ENCODE measurements around the gene PTPRB. TPM values are rescaled to one million over a fixed set of nuclear protein-coding genes. Genes with fewer than 3 reads are reported as not detected.

The PTPRB gene
- total and polyA plus RNA-seq, 8 donors = 1.2 to 51.2 (median 10.5) TPM

DNA sequence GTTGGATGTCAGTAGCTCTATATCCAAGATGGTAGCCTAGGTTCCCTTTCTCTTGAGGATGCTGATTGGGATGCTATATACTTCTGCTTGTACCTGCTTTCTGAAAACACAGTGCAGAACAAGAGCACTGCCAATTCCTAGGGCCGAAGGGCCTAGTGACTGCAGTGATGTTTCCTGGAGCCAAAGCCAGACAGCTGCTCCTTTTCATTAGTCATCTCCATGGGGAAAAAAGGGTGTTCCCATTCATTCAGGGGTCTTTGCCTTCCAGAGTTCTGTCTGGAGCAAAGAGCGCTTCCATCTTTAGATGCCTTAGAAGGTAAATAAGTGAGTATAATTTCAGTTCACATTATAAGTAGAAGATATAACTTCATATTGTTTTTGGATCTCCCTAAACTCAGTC, 85.5 kb downstream of the PTPRB start:
- no peak overlapping the region for H3K4me3 ChIP-seq
- 86 to 94% (median 90%) methylated on average over 2 of the region's 2 CpGs for WGBS, 5 donors
- H3K36me3 ChIP-seq = no peaks in the 10 kb centered on the region
- H3K4me1 ChIP-seq = no peaks in the 10 kb centered on the region
- no peaks in the 10 kb centered on the region for H3K27me3 ChIP-seq
- TF ChIP-seq EP300 (IDR thresholded peaks at IDR 0.05) (no peak), POLR2AphosphoS5 (IDR thresholded peaks at IDR 0.05) (no peak), CTCF (IDR thresholded peaks at IDR 0.05) (no peak), POLR2A (IDR thresholded peaks at IDR 0.05) (no peak)
- DNase-seq = no peak
- H3K9me3 ChIP-seq = no peaks in the 10 kb centered on the region
- H3K27ac ChIP-seq = no peak overlapping the region
- intact Hi-C loops (cut with DNase I; ENCODE audit: low total_unique reads) = no loop called here

DNA sequence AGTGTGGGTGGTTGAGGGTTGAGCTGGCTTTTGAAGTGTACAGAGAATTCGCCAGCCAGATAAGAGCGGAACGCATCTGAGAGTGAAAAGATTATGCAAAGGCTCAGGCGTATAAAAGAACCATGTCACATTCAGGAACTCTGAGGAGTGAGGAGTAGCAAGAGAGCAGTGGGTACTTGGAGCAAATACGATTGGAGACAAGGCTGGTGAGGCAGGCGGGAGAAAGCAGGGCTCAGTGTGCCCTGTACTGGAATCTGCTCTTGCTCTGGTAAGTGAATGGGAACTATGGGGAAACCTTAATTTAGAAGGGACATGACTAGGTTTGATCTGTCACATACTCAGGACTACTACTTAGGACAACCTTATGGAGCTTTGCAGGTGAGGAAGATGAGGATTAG, 87.0 kb downstream of the PTPRB start:
- TF ChIP-seq POLR2A (IDR thresholded peaks at IDR 0.05) (no peak), CTCF (IDR thresholded peaks at IDR 0.05) (no peak), POLR2AphosphoS5 (IDR thresholded peaks at IDR 0.05) (no peak), EP300 (IDR thresholded peaks at IDR 0.05) (no peak)
- intact Hi-C loops (cut with DNase I; ENCODE audit: low total_unique reads) = no loop called here

DNA sequence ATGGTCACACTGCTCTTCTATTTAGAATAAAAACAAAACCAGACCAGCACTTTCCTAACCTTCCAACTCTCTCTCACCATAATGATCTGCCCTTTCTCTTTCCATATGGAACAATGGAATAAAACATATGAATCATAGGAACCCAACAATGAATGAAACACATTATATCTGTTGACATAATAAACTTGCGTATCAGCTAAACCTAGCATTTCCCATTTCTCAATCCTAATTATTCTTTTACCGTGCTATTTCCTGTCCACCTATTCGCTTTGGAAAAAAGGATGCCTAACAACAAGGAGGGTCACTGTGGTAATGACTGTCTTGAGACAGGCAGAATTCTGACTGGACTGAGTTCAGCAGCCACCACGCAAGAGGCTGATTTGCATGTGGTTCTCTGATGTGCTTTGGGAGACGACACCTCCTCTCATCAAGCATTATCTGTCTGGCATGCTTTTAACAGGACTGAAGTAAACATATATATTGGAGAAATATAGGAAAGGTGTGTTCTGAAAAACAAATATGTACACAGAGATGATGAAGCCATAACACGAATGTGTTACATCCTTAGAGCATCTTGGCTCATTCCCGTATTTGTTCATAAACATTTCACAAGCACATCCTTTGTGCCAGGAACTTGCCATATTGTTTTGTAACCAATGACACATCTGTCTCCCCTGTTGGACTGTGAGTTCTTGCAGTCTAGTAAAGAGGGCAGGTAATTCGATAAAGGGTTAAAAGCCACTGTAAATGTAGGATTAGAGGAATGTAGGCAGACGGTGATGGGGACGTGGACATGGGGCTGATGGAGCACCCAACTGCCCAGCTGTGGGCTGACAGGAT, 87.7 kb downstream of the PTPRB start:
- Histone ChIP-seq H3K4me3 (no peak overlapping the region), H3K9me3 (no peaks in the 10 kb centered on the region), H3K36me3 (no peaks in the 10 kb centered on the region), H3K27ac (no peak overlapping the region), H3K27me3 (no peaks in the 10 kb centered on the region), H3K4me1 (no peaks in the 10 kb centered on the region)
- no peak for DNase-seq
- WGBS, 5 donors = 76 to 79% (median 77%) methylated on average over 10 of the region's 10 CpGs
- TF ChIP-seq POLR2AphosphoS5 (IDR thresholded peaks at IDR 0.05) (no peak), CTCF (IDR thresholded peaks at IDR 0.05) (no peak), EP300 (IDR thresholded peaks at IDR 0.05) (no peak), POLR2A (IDR thresholded peaks at IDR 0.05) (no peak)
- intact Hi-C loops (cut with DNase I; ENCODE audit: low total_unique reads) = no loop called here

More for the DNA sequence above, 87.0 kb downstream of the PTPRB start:
- 65 to 77% (median 69%) methylated on average over 5 to 6 of the region's 6 CpGs for WGBS, 5 donors
- H3K36me3 ChIP-seq = no peaks in the 10 kb centered on the region
- no peak for DNase-seq
- H3K4me3 ChIP-seq = no peak overlapping the region
- H3K27me3 ChIP-seq = no peaks in the 10 kb centered on the region
- no peaks in the 10 kb centered on the region for H3K9me3 ChIP-seq
- H3K4me1 ChIP-seq = no peaks in the 10 kb centered on the region
- H3K27ac ChIP-seq = no peak overlapping the region

GRCh38 chr12:70543444-70543843, 93.8 kb downstream of the PTPRB start:
- intact Hi-C loops (cut with DNase I; ENCODE audit: low total_unique reads) = no loop called here
- no peak overlapping the region for H3K27ac ChIP-seq
- TF ChIP-seq CTCF (IDR thresholded peaks at IDR 0.05) = no peak
- peak in 1 of 3 donors; percentile 55 for TF ChIP-seq POLR2AphosphoS5 (IDR thresholded peaks at IDR 0.05)
- H3K27me3 ChIP-seq = no peaks in the 10 kb centered on the region
- H3K4me3 ChIP-seq = no peak overlapping the region
- no peaks in the 10 kb centered on the region for H3K36me3 ChIP-seq
- H3K4me1 ChIP-seq = peaks cover 0 to 5% (median 2%) of the 10 kb centered on the region in 4 donors
- no peaks in the 10 kb centered on the region for H3K9me3 ChIP-seq
- DNase-seq = no peak
- 50 to 62% (median 58%) methylated on average over 6 of the region's 6 CpGs for WGBS, 5 donors

All from stomach (tissue), 9 donors.